OCI-LY3 (cell line): Measurements from ENCODE around the gene EYA4.

Experiments
- H2AFZ ChIP-seq: fragments of 200-600, 300-600 bp; shearing (Covaris generic); 2 replicates; pipeline ENCODE4 v1.6.0; 2014; ENCODE audit warnings: antibody characterized with exemption, low read depth, low read length
- H3K27ac ChIP-seq: fragments of 200-600, 300-600 bp; sonication (generic); 2 replicates; pipeline ENCODE4 v1.5.1; 2014; ENCODE audit warnings: mild to moderate bottlenecking, low read length, moderate library complexity, mixed read lengths
- H3K27me3 ChIP-seq: fragments of 200-600, 300-600 bp; sonication (generic); 2 replicates; pipeline ENCODE4 v1.6.1; 2014; ENCODE audit warnings: low read depth, low read length, mixed read lengths
- H3K36me3 ChIP-seq: fragments of 200-600, 300-600 bp; sonication (generic); replicated peaks from 2 replicates; pipeline ENCODE3; 2014; ENCODE audit warnings: low read depth, low read length, mixed read lengths
- H3K4me1 ChIP-seq: fragments of 300-600, 200-600 bp; sonication (generic); 2 replicates; pipeline ENCODE4 v1.6.1; 2014; ENCODE audit warnings: low read length, mixed read lengths
- H3K4me2 ChIP-seq: fragments of 200-600, 300-600 bp; sonication (generic); 2 replicates; pipeline ENCODE4 v1.6.1; 2014; ENCODE audit warnings: low read length, mixed read lengths
- H3K4me3 ChIP-seq: fragments of 300-600, 200-600 bp; sonication (generic); 2 replicates; pipeline ENCODE4 v1.5.1; 2014; ENCODE audit warnings: antibody characterized with exemption, mild to moderate bottlenecking, low read length, moderate library complexity
- H3K79me2 ChIP-seq: fragments of 300-600, 200-600 bp; shearing (Covaris generic); 2 replicates; pipeline ENCODE4 v1.6.1; 2014; ENCODE audit warnings: mild to moderate bottlenecking, low read length, mixed read lengths
- H3K9ac ChIP-seq: fragments of 300-600, 200-600 bp; shearing (Covaris generic); 2 replicates; pipeline ENCODE4 v1.6.0; 2014; ENCODE audit warnings: mild to moderate bottlenecking, low read length, moderate library complexity
- H3K9me3 ChIP-seq: fragments of 200-600, 300-600 bp; shearing (Covaris generic); 2 replicates; pipeline ENCODE4 v1.6.1; 2014; ENCODE audit warnings: low read length, mixed read lengths; ENCODE audit not compliant: insufficient read depth
- H4K20me1 ChIP-seq: fragments of 200-600, 300-600 bp; sonication (generic); 2 replicates; pipeline ENCODE4 v1.6.1; 2016; ENCODE audit warnings: low read length, mixed read lengths; ENCODE audit not compliant: insufficient read depth
- EZH2phosphoT487 ChIP-seq: fragments of 200-600 bp; shearing (Covaris generic); IDR thresholded peaks from 2 replicates; pipeline ENCODE4 v1.6.1; 2018; ENCODE audit warnings: antibody characterized with exemption, mixed run types, low read depth
- TF ChIP-seq, protein P1 (sequence below): fragments of 200-600, 300-600 bp; sonication (generic); IDR thresholded peaks from 2 replicates; pipeline ENCODE4 v1.5.1; 2014; ENCODE audit warnings: antibody characterized with exemption, low read length, low read depth

The EYA4 gene

DNA sequence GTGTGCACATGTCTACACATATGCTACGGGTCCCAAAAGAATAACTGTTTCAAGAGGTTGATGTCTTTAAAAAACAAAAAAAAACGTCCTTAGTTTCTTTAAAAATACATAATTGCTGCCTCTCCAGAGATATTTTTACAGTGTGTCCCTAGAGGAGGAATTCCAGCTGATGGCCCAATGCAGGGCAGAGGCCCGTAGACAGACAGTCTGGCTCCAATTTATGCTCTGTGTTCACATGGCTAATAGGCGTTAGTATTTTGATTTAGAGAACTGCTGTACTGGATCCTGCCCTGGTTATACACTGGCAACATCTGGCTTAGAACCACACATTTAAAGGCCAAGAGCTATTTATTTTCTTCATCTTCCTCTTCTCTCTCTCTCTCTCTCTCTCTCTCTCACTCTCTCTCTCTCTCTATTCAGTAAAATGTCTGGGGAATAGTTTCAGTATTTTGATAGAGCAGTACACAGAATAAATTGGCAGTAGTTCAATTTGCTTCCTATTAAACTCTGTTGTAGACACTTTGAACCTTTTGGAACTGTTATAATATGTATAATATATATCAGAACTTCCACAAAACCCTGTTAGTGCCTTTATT is 260.6 kb downstream of the EYA4 start:
- no peak overlapping the region for H3K4me3 ChIP-seq
- no peaks in the 10 kb centered on the region for H3K27me3 ChIP-seq
- H2AFZ ChIP-seq = no peak overlapping the region
- no peak for TF ChIP-seq EZH2phosphoT487
- TF ChIP-seq, protein P1, sequence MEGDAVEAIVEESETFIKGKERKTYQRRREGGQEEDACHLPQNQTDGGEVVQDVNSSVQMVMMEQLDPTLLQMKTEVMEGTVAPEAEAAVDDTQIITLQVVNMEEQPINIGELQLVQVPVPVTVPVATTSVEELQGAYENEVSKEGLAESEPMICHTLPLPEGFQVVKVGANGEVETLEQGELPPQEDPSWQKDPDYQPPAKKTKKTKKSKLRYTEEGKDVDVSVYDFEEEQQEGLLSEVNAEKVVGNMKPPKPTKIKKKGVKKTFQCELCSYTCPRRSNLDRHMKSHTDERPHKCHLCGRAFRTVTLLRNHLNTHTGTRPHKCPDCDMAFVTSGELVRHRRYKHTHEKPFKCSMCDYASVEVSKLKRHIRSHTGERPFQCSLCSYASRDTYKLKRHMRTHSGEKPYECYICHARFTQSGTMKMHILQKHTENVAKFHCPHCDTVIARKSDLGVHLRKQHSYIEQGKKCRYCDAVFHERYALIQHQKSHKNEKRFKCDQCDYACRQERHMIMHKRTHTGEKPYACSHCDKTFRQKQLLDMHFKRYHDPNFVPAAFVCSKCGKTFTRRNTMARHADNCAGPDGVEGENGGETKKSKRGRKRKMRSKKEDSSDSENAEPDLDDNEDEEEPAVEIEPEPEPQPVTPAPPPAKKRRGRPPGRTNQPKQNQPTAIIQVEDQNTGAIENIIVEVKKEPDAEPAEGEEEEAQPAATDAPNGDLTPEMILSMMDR = no peak
- no peaks in the 10 kb centered on the region for H3K79me2 ChIP-seq
- no peaks in the 10 kb centered on the region for H3K9me3 ChIP-seq
- H4K20me1 ChIP-seq = no peaks in the 10 kb centered on the region
- H3K4me2 ChIP-seq = no peak overlapping the region
- no peaks in the 10 kb centered on the region for H3K36me3 ChIP-seq
- no peak overlapping the region for H3K27ac ChIP-seq
- H3K9ac ChIP-seq = no peak overlapping the region
- no peaks in the 10 kb centered on the region for H3K4me1 ChIP-seq

DNA sequence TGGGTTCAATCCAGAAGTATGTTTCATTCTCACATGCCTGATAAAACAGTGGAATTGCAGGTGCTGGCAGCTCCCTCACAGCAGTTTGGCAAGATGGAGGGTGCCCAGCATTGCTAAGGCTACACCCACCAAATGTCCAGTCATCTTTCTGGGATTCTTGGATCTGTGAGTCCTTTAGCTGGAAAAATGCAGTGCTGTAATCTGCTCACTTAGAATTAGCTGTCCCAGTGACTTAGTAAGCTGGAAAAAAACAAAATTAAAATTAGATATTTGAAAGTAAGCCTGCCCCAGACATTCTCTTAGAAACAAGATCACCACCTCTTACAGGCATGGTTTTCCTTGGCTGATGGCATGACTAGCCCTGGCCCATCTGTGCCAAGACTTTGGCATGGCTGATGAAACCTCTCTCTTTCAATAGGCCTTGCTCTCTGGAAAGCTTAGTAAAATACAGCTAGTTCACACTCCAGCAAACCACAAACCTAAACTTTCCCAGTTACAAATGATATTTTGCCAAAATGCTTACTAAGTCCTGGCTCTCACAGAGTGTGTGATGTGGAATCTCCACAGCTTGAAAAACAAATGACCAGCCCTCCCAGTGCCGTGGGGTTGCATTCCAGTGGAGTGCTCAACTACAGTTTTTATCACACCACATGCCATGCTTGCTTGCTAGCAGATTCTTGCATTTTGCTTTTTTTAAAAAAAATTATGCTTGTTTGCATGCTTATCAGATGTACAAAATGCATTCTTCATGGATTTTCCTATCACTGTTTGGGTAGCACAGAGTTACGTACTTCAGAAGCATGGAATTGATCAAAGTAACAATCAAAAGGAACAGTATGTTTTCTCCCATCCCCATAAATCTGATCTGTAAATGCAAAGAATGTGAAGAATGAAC is 261.5 kb downstream of the EYA4 start:
- Histone ChIP-seq H3K4me1 (no peaks in the 10 kb centered on the region), H3K9me3 (no peaks in the 10 kb centered on the region), H3K4me2 (no peak overlapping the region), H3K9ac (no peak overlapping the region), H3K27me3 (no peaks in the 10 kb centered on the region), H3K4me3 (no peak overlapping the region), H3K36me3 (no peaks in the 10 kb centered on the region), H2AFZ (no peak overlapping the region), H4K20me1 (no peaks in the 10 kb centered on the region), H3K27ac (no peak overlapping the region), H3K79me2 (no peaks in the 10 kb centered on the region)
- TF ChIP-seq, protein P1 = no peak
- TF ChIP-seq EZH2phosphoT487 = no peak

DNA sequence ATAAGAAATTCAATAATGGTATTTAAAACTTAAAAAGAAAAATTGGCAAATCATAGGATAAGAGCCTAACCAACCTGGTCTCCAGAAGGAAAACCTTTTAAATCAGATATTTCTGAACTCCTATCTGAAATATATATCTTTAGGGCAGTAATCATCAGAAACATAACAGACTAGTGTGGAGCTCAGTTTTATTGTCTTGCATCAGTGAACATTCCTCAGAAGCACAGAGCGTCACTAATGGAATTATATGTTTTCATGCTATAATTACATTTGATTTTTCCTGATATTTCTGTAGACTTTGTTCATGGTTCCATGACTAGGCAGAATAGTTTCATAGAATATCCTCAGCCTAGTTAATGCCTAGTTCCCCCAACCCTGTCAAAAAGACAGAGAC is 262.2 kb downstream of the EYA4 start:
- no peaks in the 10 kb centered on the region for H3K36me3 ChIP-seq
- no peak overlapping the region for H3K27ac ChIP-seq
- H3K9ac ChIP-seq = no peak overlapping the region
- no peak overlapping the region for H3K4me3 ChIP-seq
- H3K79me2 ChIP-seq = no peaks in the 10 kb centered on the region
- no peak overlapping the region for H3K4me2 ChIP-seq
- no peaks in the 10 kb centered on the region for H3K27me3 ChIP-seq
- TF ChIP-seq, protein P1 = no peak
- TF ChIP-seq EZH2phosphoT487 = no peak
- H2AFZ ChIP-seq = no peak overlapping the region
- H3K4me1 ChIP-seq = no peaks in the 10 kb centered on the region
- no peaks in the 10 kb centered on the region for H4K20me1 ChIP-seq
- no peaks in the 10 kb centered on the region for H3K9me3 ChIP-seq

DNA sequence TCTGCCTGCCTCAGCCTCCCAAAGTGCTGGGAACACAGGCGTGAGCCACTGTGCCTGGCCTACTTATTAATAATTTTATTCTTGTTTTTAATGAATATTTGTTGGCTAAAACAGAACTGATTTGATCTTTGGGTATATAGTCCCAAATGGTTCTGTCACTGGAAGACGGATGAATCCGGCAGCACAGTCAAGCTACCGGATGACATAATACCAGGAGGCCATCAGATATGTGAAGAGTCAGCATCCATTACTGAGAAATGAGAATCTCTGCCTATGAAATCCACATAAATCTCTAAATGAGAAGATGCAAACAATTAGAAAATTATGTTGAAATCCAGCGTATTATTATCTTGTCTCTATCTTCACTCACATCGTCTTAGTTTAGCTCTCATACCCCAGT is 263.0 kb downstream of the EYA4 start:
- no peak overlapping the region for H3K9ac ChIP-seq
- H3K27ac ChIP-seq = no peak overlapping the region
- H3K4me2 ChIP-seq = no peak overlapping the region

More for the DNA sequence above, 263.0 kb downstream of the EYA4 start:
- Histone ChIP-seq H3K79me2 (no peaks in the 10 kb centered on the region), H3K36me3 (no peaks in the 10 kb centered on the region), H3K9me3 (no peaks in the 10 kb centered on the region), H3K27me3 (no peaks in the 10 kb centered on the region), H2AFZ (no peak overlapping the region), H4K20me1 (no peaks in the 10 kb centered on the region), H3K4me1 (no peaks in the 10 kb centered on the region), H3K4me3 (no peak overlapping the region)
- TF ChIP-seq, protein P1 = no peak
- TF ChIP-seq EZH2phosphoT487 = no peak
